ENCODE data around the gene GRIN3A.

DNA sequence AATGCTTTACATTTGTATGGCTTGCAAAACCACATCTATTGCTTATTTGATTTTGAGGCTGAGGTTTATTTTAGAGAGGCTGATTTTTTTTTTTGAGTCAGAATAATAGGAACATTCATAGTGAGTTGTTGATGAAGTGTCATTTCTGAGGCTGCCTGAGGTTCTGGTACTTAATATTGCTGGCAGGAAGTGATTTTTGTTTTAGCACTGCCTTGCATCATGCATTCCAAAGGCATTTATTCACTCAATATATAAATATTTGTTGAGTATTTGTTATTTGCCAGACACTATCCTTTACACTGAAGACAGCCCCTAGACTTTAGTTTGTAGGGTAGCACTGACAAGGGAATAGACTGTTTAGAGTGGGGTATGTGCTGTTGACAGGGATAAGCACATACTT is 202.1 kb downstream of the GRIN3A start:
- TF ChIP-seq, protein P1, sequence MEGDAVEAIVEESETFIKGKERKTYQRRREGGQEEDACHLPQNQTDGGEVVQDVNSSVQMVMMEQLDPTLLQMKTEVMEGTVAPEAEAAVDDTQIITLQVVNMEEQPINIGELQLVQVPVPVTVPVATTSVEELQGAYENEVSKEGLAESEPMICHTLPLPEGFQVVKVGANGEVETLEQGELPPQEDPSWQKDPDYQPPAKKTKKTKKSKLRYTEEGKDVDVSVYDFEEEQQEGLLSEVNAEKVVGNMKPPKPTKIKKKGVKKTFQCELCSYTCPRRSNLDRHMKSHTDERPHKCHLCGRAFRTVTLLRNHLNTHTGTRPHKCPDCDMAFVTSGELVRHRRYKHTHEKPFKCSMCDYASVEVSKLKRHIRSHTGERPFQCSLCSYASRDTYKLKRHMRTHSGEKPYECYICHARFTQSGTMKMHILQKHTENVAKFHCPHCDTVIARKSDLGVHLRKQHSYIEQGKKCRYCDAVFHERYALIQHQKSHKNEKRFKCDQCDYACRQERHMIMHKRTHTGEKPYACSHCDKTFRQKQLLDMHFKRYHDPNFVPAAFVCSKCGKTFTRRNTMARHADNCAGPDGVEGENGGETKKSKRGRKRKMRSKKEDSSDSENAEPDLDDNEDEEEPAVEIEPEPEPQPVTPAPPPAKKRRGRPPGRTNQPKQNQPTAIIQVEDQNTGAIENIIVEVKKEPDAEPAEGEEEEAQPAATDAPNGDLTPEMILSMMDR (IDR thresholded peaks at IDR 0.05; ENCODE audit: low read length): no peak
- TF ChIP-seq EZH2 (IDR thresholded peaks at IDR 0.05; ENCODE audit: borderline replicate concordance, low read length): no peak
